HG02610 (cell line): ENCODE data around the gene ATOX1.
"Not testable (repeated sequence)": the region's sequence is repeated elsewhere in the genome, so short reads cannot be mapped to it uniquely, and the experiment has no call there.

Source experiments
- ATAC-seq: cut with Tn5 transposase; IDR thresholded peaks from one replicate; pipeline ENCODE4 v1.9.1; 2021; ENCODE audit warnings: mild to moderate bottlenecking, moderate library complexity; ENCODE audit not compliant: unreplicated experiment

The ATOX1 gene

GRCh38 chr5:151699071-151699901 is 59.1 kb downstream of the ATOX1 start:
- ATAC-seq: no peak

- ATAC-seq: not testable (repeated sequence)
Observed at GRCh38 chr5:151698081-151698480, 60.4 kb downstream of the ATOX1 start.

GRCh38 chr5:151697452-151697851 is 61.0 kb downstream of the ATOX1 start:
- no peak for ATAC-seq

DNA sequence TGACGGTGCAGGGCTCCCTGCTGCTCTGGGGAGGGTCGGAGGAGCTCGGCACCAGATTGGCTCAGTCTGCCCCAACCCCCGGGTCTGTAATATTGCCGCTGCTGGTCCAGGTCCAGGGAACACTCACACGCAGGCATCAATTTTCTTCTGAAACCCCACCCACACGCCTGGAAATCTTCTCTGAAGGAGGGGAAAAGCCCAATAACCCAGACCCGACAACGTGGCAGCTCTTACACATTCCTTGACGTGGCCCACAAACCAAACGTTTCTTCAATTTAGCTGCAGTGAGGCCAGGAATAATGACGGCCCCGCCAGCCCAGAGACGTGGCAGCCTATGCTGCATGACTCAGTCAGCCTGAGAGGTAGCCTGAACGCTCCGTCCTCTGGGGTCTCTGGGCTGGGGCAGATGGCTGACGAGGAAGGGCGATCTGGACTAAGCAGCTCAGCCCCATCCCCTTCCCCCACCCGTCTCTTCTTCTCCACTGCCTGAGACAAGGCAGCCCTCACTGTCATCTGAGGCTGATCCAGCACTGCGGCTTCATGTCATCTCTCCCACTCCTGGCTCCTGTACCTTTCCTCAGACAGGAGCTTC is 61.9 kb downstream of the ATOX1 start:
- ATAC-seq: no peak

GRCh38 chr5:151695464-151695863 is 63.0 kb downstream of the ATOX1 start:
- no peak for ATAC-seq

DNA sequence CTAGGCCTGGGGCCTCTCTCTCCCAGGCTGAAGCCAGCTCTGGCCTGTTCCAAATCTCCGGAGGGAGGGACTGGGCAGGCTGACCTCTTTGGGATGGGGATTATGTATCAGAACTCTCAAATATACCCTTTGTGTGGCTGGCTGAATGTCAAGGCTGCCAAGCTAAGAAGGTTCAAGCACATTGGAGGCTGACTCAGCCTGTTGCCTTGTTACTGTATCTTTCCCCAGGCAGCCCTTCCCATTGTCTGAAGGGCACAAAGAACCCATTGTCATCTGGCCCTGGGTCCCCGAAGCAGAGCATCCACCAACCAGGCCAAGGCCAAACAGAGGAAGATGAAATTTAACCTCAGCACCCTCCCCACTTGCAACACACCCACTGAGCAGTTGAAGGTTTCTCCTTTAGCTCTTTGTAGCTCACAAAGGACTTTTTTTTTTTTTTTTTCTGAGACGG is 64.4 kb downstream of the ATOX1 start:
- ATAC-seq: no peak
